ENCODE data around the gene CTSE.
"Not testable (repeated sequence)": the region's sequence is repeated elsewhere in the genome, so short reads cannot be mapped to it uniquely, and the experiment has no call there.

Gene CTSE

GRCh38 chr1:206002160-206002559 is 21.5 kb downstream of the CTSE start:
- H3K27ac ChIP-seq = no peak overlapping the region
- no peak for TF ChIP-seq ZFX (IDR thresholded peaks at IDR 0.05; ENCODE audit: borderline replicate concordance)
- no peak for TF ChIP-seq CTCF (IDR thresholded peaks at IDR 0.05)

- no peak for TF ChIP-seq CTCF (IDR thresholded peaks at IDR 0.05)
- no peak for TF ChIP-seq ZFX (IDR thresholded peaks at IDR 0.05; ENCODE audit: borderline replicate concordance)
- H3K27ac ChIP-seq = no peak overlapping the region
Measured at GRCh38 chr1:206001476-206001888, 22.2 kb downstream of the CTSE start.

GRCh38 chr1:206000641-206001339 is 22.9 kb downstream of the CTSE start:
- no peak overlapping the region for H3K27ac ChIP-seq
- TF ChIP-seq CTCF (IDR thresholded peaks at IDR 0.05) (no peak), ZFX (IDR thresholded peaks at IDR 0.05; ENCODE audit: borderline replicate concordance) (no peak)

DNA sequence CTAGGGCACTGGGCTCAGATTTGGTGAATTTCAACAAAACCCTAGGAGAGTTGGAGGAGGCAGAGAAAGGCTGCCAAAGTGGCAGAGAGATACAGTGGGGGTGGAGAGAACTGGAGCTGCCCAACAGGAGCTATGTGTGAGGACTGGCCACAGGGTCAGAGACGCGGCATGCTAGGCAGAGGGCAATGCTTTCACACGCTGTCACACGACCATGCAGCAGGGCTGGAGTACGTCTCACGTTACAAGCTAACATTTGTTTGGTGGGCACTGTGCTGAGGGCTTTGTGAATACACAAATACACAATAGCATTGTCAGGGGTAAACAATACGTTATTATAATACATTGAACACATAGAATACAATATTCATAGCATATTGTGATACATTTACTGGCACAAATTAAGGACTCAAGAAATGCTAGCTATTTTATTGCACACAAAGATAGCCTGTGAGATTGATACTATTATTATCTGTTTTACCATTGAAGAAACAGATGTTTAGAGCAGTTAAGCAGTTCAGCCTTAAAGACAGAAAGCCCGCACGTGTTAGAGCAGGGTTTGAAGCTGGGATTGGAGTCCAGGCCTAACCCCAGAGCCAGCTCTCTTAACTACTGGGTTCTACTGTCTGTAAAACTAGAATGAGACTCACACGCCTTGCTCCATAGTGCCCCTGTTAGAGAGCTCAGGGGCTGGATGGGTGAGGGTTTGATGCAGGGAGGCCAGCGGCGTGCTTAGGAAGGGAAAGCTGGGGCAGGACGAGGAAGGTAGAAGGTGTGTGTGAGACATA is 25.0 kb downstream of the CTSE start:
- H3K27ac ChIP-seq = no peak overlapping the region
- TF ChIP-seq ZFX (IDR thresholded peaks at IDR 0.05; ENCODE audit: borderline replicate concordance) (no peak), CTCF (IDR thresholded peaks at IDR 0.05) (no peak)

- not testable (repeated sequence) for H3K27ac ChIP-seq
Measured at GRCh38 chr1:205996641-205997040, 27.1 kb downstream of the CTSE start.

DNA sequence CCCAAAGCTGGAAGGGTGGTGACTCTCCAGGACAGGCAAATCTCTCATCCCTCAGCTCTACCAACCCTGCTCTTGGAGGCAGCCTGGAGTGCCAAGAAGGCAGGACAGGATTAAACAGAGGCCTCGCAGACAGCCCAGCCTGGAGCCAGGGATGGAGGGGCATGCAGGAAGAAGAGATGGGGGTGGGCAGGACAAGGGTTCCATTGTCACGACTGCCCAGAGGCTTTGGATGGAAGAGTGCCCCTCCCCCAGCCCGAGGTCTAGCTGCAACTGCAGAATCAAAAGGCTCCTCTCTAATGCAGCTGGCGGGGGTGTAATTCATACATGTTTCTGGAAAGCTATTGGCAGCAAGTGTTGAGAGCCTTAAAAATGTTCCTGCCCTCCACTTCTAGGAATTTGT is 29.3 kb downstream of the CTSE start:
- no peak for TF ChIP-seq ZFX (IDR thresholded peaks at IDR 0.05; ENCODE audit: borderline replicate concordance)
- no peak for TF ChIP-seq CTCF (IDR thresholded peaks at IDR 0.05)
- no peak overlapping the region for H3K27ac ChIP-seq

DNA sequence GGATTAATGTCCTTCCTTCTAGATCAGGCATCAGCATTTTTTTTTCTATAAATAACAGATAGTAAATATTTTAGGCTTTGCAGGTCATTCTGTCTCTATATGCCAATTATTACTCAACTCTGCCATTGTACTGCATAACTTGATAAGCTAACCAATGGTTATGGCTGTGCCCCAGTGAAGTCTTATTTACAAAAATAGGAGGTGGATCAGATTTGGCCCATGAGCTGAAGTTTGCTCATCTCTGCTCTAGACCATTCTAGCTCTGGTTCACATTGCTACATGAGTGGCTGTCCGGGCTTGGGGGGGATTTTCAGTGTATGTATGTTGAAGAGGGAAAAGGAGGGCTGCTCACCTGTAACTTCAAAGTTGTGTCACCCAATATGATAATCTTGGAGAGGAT is 30.6 kb downstream of the CTSE start:
- H3K27ac ChIP-seq = no peak overlapping the region
- TF ChIP-seq CTCF (IDR thresholded peaks at IDR 0.05) = no peak
- no peak for TF ChIP-seq ZFX (IDR thresholded peaks at IDR 0.05; ENCODE audit: borderline replicate concordance)

Measured in 22Rv1 (cell line).